22Rv1 (cell line): ENCODE results near the gene GARRE1.

ENCODE experiments used
- H3K27ac ChIP-seq: fragments of 450-650 bp; 2 replicates; pipeline ENCODE4 v1.5.1; 2017
- CTCF ChIP-seq: fragments of 450-650 bp; IDR thresholded peaks from 2 replicates; pipeline ENCODE4 v1.5.1; 2017; ENCODE audit warnings: mild to moderate bottlenecking
- ZFX ChIP-seq: fragments of 450-650 bp; IDR thresholded peaks from 2 replicates; pipeline ENCODE4 v1.6.1; 2017; ENCODE audit warnings: antibody characterized with exemption, borderline replicate concordance

Gene GARRE1

DNA sequence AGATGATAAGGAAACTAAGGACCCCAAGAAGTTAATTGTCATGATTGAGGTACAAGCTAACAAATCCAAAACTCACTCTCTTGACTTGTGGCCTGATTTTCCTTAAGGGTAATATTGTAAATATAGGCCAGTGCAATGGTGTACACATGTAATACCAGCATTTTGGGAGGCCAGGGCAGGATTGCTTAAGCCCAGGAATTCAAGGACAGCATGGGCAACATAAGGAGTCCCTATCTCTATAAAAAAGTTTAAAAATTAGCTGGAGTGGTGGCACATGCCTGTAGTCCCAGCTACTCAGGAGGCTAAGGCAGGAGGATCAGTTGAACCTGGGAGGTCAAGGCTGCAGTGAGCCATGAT, 28.7 kb upstream of the GARRE1 start:
- H3K27ac ChIP-seq = no peak overlapping the region
- no peak for TF ChIP-seq CTCF

DNA sequence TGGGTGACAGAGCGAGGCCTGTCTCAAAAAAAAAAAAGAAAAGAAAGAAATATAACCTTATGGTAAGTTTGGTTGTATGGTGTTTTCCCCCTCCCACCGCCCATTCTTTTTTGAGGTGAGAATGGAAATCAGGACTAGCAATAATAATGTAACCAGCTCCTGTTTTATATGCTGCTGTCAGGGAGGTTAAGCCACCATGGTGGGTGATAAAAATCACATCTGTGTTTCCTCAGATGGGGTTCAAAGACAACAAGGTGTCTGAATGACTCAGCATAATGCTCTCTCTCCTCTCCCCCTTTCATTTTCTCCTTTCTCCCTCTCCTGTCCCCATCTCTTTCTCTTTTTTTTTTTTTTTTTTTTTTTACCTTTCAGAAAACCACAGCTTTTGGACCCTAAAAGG, 28.3 kb upstream of the GARRE1 start:
- H3K27ac ChIP-seq = no peak overlapping the region
- TF ChIP-seq ZFX (no peak), CTCF (no peak)

- TF ChIP-seq CTCF (no peak), ZFX (no peak)
- no peak overlapping the region for H3K27ac ChIP-seq
Observed at GRCh38 chr19:34228347-34228746, 26.0 kb upstream of the GARRE1 start.

DNA sequence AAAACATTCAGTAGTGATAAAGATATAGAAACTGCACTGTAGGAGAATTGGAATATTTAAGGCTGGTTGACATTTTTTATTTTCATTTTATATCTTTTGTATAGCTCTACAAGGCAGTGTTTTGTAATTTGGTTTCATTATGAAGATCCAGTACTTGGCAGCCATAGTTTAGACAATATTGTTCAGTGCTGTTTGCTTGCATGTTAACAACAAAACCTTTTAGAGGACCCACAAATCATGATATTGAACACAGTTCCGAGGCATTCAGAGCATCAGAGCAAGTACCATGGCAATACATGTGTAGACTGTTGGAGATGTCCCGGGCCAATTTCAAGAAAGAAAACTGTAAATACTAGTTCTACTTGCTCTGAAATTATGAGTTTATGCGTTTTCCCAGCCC, 25.6 kb upstream of the GARRE1 start:
- TF ChIP-seq ZFX = no peak
- TF ChIP-seq CTCF = no peak
- no peak overlapping the region for H3K27ac ChIP-seq

DNA sequence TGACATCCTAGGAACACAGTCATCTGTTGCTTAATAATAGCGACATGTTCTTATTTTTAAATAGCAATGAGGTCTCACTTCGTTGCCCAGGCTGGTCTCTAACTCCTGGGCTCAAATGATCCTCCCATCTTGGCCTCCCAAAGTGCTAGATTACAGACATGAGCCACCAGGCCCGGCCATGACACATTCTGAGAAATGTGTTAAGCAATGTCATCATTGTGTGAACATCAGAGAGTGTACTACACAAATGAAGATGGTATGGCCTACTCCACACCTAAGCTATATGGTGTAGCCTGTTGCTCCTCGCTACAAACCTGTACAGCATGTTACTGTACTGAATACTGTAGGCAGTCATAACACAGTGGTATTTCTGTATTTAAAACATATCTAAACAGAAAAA, 24.6 kb upstream of the GARRE1 start:
- TF ChIP-seq CTCF = no peak
- no peak for TF ChIP-seq ZFX
- H3K27ac ChIP-seq = no peak overlapping the region

DNA sequence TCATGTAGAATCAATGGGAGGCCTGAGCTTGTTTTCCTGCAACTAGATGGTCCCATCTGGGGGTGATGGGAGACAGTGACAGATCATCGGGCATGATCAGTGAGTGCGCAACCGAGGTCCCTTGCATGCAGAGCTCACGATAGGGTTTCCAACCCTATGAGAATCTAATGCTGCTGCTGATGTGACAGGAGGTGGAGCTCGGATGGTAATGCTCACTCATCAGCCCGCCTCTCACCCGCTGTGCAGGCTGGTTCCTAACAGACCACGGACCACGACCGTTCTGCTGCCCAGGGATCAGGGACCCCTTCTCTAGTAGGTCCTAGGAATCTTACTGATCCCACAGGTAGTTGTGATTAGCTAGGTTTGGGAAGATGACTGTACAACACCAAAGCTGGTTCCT, 23.5 kb upstream of the GARRE1 start:
- H3K27ac ChIP-seq = no peak overlapping the region
- no peak for TF ChIP-seq ZFX
- no peak for TF ChIP-seq CTCF

DNA sequence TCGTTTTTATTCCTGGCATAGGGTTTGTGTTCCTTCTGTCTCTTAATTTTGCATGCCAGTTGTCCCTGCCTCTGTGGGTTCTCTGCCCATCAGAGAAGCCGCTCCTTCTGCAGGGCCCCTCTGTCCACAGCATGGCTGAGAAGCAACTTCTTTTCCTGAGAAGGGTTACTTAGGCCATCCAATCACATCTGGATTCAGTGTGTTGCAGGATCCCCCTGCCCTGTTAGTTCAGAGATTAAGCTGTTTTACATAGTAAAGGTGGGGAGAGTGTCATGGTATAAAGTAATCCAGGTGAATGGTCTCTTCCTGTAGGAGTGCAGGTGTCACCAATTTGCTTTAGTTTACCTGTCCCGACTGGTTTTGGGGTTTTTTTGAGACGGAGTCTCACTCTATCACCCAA, 22.9 kb upstream of the GARRE1 start:
- TF ChIP-seq CTCF = no peak
- TF ChIP-seq ZFX = no peak

More for the DNA sequence above, 22.9 kb upstream of the GARRE1 start:
- no peak overlapping the region for H3K27ac ChIP-seq
